HL-60 (cell line): ENCODE results near the gene MUSK.

Source experiments
- DNase-seq, 2 experiments: peaks; one replicate each; pipeline ENCODE4 v3.0.0-alpha.2; 2010 to 2020; ENCODE audit warnings: low read depth in 1 of 2, low spot score in 1 of 2
- H3K27ac ChIP-seq: fragments of 250-450 bp; sonication (Bioruptor Pico); replicated peaks from 2 replicates; pipeline ENCODE4 v1.5.1; 2020; ENCODE audit warnings: mild to moderate bottlenecking, moderate library complexity
- H3K27me3 ChIP-seq: fragments of 250-450 bp; sonication (Bioruptor Pico); 2 replicates; pipeline ENCODE4 v1.5.1; 2021; ENCODE audit warnings: mild to moderate bottlenecking, moderate library complexity; ENCODE audit not compliant: insufficient read depth, poor library complexity, severe bottlenecking
- H3K4me3 ChIP-seq: replicated peaks from 2 replicates; pipeline ENCODE4 v1.5.1; 2011; ENCODE audit warnings: mild to moderate bottlenecking, control low read depth, low read length; ENCODE audit not compliant: insufficient read depth
- GABPA ChIP-seq: IDR thresholded peaks from 2 replicates; pipeline ENCODE4 v1.6.1; 2012; ENCODE audit warnings: low read depth
- POLR2AphosphoS5 ChIP-seq: IDR thresholded peaks from 2 replicates; pipeline ENCODE4 v1.6.1; 2012; ENCODE audit warnings: low read depth
- SPI1 ChIP-seq: IDR thresholded peaks from 2 replicates; pipeline ENCODE4 v1.6.1; 2012; ENCODE audit warnings: low read depth, mild to moderate bottlenecking, borderline replicate concordance
- TF ChIP-seq, protein P1 (sequence below): IDR thresholded peaks from one replicate; pipeline ENCODE4 v1.5.1; 2011; ENCODE audit warnings: low read length, control low read depth, inconsistent platforms; ENCODE audit not compliant: insufficient read depth
- TF ChIP-seq, protein P2 (sequence below): IDR thresholded peaks from 2 replicates; pipeline ENCODE4 v1.6.1; 2012; ENCODE audit warnings: low read depth; ENCODE audit not compliant: insufficient replicate concordance

MUSK gene

DNA sequence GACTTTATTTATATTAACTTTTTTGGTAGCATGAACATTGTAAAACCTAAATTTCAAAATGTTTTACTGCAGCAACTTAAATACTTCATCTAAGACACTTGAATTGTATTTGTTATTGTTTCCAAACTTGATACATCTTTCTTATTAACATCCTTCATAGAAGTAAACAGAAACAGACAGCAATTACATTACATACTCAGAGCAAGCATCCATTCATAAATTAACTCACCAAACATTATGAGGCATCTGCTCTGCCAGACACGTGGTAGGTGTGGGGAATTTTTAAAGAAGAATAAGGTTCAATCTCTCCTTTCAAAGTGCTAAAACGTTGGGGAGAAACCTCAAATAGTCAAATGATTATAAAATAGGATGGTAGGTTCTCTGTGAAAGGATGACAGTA is 130.8 kb downstream of the MUSK start:
- no peak for DNase-seq
- no peaks in the 10 kb centered on the region for H3K27me3 ChIP-seq
- no peak overlapping the region for H3K4me3 ChIP-seq
- no peak overlapping the region for H3K27ac ChIP-seq
- TF ChIP-seq, protein P1, sequence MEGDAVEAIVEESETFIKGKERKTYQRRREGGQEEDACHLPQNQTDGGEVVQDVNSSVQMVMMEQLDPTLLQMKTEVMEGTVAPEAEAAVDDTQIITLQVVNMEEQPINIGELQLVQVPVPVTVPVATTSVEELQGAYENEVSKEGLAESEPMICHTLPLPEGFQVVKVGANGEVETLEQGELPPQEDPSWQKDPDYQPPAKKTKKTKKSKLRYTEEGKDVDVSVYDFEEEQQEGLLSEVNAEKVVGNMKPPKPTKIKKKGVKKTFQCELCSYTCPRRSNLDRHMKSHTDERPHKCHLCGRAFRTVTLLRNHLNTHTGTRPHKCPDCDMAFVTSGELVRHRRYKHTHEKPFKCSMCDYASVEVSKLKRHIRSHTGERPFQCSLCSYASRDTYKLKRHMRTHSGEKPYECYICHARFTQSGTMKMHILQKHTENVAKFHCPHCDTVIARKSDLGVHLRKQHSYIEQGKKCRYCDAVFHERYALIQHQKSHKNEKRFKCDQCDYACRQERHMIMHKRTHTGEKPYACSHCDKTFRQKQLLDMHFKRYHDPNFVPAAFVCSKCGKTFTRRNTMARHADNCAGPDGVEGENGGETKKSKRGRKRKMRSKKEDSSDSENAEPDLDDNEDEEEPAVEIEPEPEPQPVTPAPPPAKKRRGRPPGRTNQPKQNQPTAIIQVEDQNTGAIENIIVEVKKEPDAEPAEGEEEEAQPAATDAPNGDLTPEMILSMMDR, result no peak
- no peak for TF ChIP-seq POLR2AphosphoS5
- no peak for TF ChIP-seq GABPA
- TF ChIP-seq, protein P2, sequence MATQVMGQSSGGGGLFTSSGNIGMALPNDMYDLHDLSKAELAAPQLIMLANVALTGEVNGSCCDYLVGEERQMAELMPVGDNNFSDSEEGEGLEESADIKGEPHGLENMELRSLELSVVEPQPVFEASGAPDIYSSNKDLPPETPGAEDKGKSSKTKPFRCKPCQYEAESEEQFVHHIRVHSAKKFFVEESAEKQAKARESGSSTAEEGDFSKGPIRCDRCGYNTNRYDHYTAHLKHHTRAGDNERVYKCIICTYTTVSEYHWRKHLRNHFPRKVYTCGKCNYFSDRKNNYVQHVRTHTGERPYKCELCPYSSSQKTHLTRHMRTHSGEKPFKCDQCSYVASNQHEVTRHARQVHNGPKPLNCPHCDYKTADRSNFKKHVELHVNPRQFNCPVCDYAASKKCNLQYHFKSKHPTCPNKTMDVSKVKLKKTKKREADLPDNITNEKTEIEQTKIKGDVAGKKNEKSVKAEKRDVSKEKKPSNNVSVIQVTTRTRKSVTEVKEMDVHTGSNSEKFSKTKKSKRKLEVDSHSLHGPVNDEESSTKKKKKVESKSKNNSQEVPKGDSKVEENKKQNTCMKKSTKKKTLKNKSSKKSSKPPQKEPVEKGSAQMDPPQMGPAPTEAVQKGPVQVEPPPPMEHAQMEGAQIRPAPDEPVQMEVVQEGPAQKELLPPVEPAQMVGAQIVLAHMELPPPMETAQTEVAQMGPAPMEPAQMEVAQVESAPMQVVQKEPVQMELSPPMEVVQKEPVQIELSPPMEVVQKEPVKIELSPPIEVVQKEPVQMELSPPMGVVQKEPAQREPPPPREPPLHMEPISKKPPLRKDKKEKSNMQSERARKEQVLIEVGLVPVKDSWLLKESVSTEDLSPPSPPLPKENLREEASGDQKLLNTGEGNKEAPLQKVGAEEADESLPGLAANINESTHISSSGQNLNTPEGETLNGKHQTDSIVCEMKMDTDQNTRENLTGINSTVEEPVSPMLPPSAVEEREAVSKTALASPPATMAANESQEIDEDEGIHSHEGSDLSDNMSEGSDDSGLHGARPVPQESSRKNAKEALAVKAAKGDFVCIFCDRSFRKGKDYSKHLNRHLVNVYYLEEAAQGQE, result no peak
- no peak for TF ChIP-seq SPI1

DNA sequence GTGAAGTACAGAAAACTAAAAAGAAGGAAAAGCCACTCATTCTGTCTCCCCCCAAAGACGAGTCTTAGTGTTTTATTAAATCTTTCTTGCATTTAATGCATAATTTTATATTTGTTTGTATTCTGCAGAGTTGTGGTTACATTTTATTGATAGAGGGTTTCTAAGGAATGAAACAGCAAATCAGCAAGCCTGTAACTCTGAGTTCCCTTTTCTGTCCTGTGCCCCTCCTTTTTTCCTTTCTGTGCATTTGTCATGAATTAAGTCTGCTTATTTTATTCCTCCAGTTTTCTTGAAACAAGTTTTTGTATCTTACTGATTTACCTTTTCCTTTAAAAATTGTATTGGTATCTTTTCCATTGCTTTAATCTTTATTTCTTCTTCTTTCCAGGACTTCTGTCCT is 132.8 kb downstream of the MUSK start:
- Histone ChIP-seq H3K27ac (no peak overlapping the region), H3K27me3 (no peaks in the 10 kb centered on the region), H3K4me3 (no peak overlapping the region)
- no peak for DNase-seq
- peak; percentile 67; the same call in 1 of the 2 replicates for TF ChIP-seq SPI1
- TF ChIP-seq POLR2AphosphoS5, result no peak

DNA sequence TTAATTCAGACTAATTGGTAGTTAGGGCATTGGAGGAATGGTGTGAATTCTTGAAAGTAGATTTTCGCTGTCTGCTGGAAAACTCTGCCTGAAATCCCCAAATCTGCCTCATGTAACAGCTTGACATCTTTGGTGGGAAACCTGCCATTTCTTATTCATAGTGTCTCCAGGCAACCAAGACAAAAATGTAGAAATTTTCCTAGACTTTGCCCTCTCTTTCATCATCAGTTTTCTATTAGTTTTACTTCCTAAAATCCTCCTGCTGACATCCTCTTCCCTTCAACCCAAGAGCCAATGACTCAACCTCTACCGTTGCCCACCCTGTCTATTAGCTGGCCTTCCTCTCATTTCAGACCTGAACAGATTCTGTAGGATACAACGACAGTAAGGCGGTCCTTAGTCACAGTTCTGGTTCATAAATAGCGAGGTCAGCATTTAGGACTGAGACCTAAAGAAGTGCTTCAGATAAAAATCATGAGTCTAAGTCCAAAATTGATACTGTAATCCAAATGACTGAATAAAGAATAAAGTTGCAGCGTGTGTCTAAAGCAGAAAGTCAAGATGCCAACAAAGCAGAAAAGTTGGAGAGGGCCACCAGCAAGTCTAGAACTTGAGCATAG is 133.9 kb downstream of the MUSK start:
- DNase-seq, result peak in 1 of 2 experiments; percentile 20
- Histone ChIP-seq H3K27ac (no peak overlapping the region), H3K4me3 (no peak overlapping the region), H3K27me3 (no peaks in the 10 kb centered on the region)
- TF ChIP-seq, protein P2, result no peak
- no peak for TF ChIP-seq GABPA
- no peak for TF ChIP-seq SPI1
- TF ChIP-seq, protein P1, result no peak
- no peak for TF ChIP-seq POLR2AphosphoS5

DNA sequence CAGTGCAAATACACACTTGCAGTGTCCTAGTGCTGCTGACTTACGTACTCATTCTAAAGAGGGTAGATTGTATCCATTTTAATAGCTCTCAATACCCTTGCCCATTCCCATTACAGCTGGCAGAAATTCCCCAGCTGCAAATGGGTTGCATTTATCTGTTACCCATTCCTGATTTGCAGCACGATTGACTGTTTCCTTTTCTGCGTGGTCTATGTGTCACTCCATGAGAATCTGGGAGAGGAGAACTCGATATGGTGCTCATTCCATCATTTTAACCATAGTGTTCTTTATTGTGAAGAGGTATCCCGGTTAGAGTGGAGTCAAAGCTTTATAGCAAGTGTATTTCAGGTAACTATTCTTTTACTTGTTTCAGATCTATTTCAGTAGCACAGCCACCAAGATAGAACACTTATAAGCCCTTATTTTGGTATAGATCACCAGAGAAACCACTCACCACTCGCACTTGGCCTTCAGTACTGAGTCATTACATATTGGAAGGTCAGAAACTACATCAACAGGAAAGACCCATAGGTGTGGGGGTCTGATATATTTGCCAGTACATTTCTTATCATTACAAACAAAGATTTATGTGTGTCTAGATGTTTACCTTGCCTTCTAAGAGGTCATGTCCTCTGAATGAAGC is 139.5 kb downstream of the MUSK start:
- no peak for TF ChIP-seq SPI1
- TF ChIP-seq, protein P2, result no peak
- TF ChIP-seq, protein P1, result no peak
- TF ChIP-seq GABPA, result no peak
- no peak for TF ChIP-seq POLR2AphosphoS5
- Histone ChIP-seq H3K27ac (no peak overlapping the region), H3K4me3 (no peak overlapping the region), H3K27me3 (no peaks in the 10 kb centered on the region)
- no peak for DNase-seq
